CD4-positive, CD25-positive, alpha-beta regulatory T cell (primary cell): Measurements from ENCODE around the gene CCNL2. TPM values are rescaled to one million over a fixed set of nuclear protein-coding genes. Genes with fewer than 3 reads are reported as not detected.

Source experiments
- ATAC-seq, 2 donors: fragments of 150-1000 bp; cut with Tn5 transposase; one replicate each; pipeline ENCODE4 v1.10.0; 2021; ENCODE audit warnings: low read depth in 2 of 2, moderate number of reproducible peaks in 2 of 2, moderate library complexity in 1 of 2
- DNase-seq, 3 donors: peaks; one replicate each; pipeline versions ENCODE4 v3.0.0 to v3.0.0-alpha.2; 2012 to 2022; ENCODE audit warnings: mixed read lengths in 1 of 3
- H3K27ac ChIP-seq: one replicate; pipeline ENCODE4 v1.7.0; 2013; ENCODE audit warnings: mild to moderate bottlenecking, low read length; ENCODE audit not compliant: insufficient read depth, poor library complexity, severe bottlenecking
- H3K27me3 ChIP-seq: one replicate; pipeline ENCODE4 v1.7.0; 2013; ENCODE audit warnings: low read length; ENCODE audit not compliant: control insufficient read depth, insufficient read depth
- H3K36me3 ChIP-seq: one replicate; pipeline ENCODE4 v1.7.0; 2013; ENCODE audit warnings: mild to moderate bottlenecking, low read length, moderate library complexity; ENCODE audit not compliant: control insufficient read depth, insufficient read depth
- H3K4me1 ChIP-seq: 2 replicates; pipeline ENCODE4 v1.7.0; 2013; ENCODE audit warnings: mild to moderate bottlenecking, low read length; ENCODE audit not compliant: insufficient read depth, control insufficient read depth, poor library complexity, severe bottlenecking
- H3K4me3 ChIP-seq: one replicate; pipeline ENCODE4 v1.7.0; 2013; ENCODE audit warnings: low read depth, mild to moderate bottlenecking, low read length, moderate library complexity
- H3K9me3 ChIP-seq, 2 experiments: 1 replicate in 1 of 2; 2 replicates in 1 of 2; pipeline ENCODE4 v1.7.0; 2013; ENCODE audit warnings: low read length in 2 of 2, mild to moderate bottlenecking in 1 of 2, moderate library complexity in 1 of 2; ENCODE audit not compliant: control insufficient read depth in 2 of 2
- H3K27ac Mint-ChIP-seq, 3 donors: one replicate each; pipeline ENCODE4 v1.8.0; 2020 to 2022; ENCODE audit warnings: mild to moderate bottlenecking in 3 of 3, mixed read lengths in 3 of 3, moderate library complexity in 2 of 3
- H3K27me3 Mint-ChIP-seq: one replicate; pipeline ENCODE4 v1.8.0; 2022; ENCODE audit warnings: mild to moderate bottlenecking, mixed read lengths
- H3K36me3 Mint-ChIP-seq: one replicate; pipeline ENCODE4 v1.8.0; 2020; ENCODE audit warnings: mixed read lengths
- H3K4me1 Mint-ChIP-seq, 4 donors: one replicate each; pipeline ENCODE4 v1.8.0; 2020 to 2022; ENCODE audit warnings: mixed read lengths in 4 of 4, mild to moderate bottlenecking in 1 of 4
- H3K4me3 Mint-ChIP-seq, 4 donors: one replicate each; pipeline ENCODE4 v1.8.0; 2020 to 2022; ENCODE audit warnings: mild to moderate bottlenecking in 4 of 4, mixed read lengths in 4 of 4, moderate library complexity in 3 of 4
- H3K9me3 Mint-ChIP-seq, 7 donors: one replicate each; pipeline ENCODE4 v1.8.0; 2020 to 2022; ENCODE audit warnings: mixed read lengths in 7 of 7, mild to moderate bottlenecking in 3 of 7, moderate library complexity in 2 of 7
- polyA plus RNA-seq, 4 donors: library from polyadenylated mRNA; unstranded; fragments of 300-500 nt; fragmentation: Illumina TruSeq; gene quantifications; one replicate each; pipeline ENCODE4 v1.2.3, GENCODE V29; 2021
- total RNA-seq: library from RNA; stranded (reverse); gene quantifications from one replicate; pipeline ENCODE4 v1.2.3, GENCODE V29; 2022

The CCNL2 gene
- total and polyA plus RNA-seq, 5 donors from 2014 or later: 17.6 to 287 (median 21.6) TPM

GRCh38 chr1:1438531-1439381 lies 39.6 kb upstream of the CCNL2 start:
- Mint-ChIP-seq H3K4me3 (no peak overlapping the region), H3K27me3 (peaks cover 12% of the 10 kb centered on the region), H3K4me1 (peaks cover 0 to 3% (median 0%) of the 10 kb centered on the region in 4 donors), H3K36me3 (no peaks in the 10 kb centered on the region), H3K9me3 (no peaks in the 10 kb centered on the region), H3K27ac (no peak overlapping the region)
- Histone ChIP-seq H3K9me3 (no peaks in the 10 kb centered on the region), H3K4me3 (no peak overlapping the region), H3K36me3 (no peaks in the 10 kb centered on the region), H3K27me3 (peaks cover 4% of the 10 kb centered on the region), H3K4me1 (peaks cover 11% of the 10 kb centered on the region), H3K27ac (no peak overlapping the region)
- DNase-seq (no peak), ATAC-seq (no peak)

GRCh38 chr1:1437904-1438376 lies 38.8 kb upstream of the CCNL2 start:
- DNase-seq (no peak), ATAC-seq (no peak)
- H3K36me3 Mint-ChIP-seq: no peaks in the 10 kb centered on the region
- Histone ChIP-seq H3K9me3 (no peaks in the 10 kb centered on the region), H3K36me3 (no peaks in the 10 kb centered on the region), H3K4me3 (no peak overlapping the region), H3K4me1 (peaks cover 11% of the 10 kb centered on the region), H3K27me3 (peaks cover 4% of the 10 kb centered on the region), H3K27ac (no peak overlapping the region)
- no peak overlapping the region for H3K27ac Mint-ChIP-seq
- no peak overlapping the region for H3K4me3 Mint-ChIP-seq
- H3K4me1 Mint-ChIP-seq: peaks cover 0 to 3% (median 0%) of the 10 kb centered on the region in 4 donors
- H3K27me3 Mint-ChIP-seq: peaks cover 15% of the 10 kb centered on the region
- H3K9me3 Mint-ChIP-seq: no peaks in the 10 kb centered on the region

- no peak overlapping the region for H3K27ac ChIP-seq
- ATAC-seq (no peak), DNase-seq (no peak)
- Mint-ChIP-seq H3K4me1 (peaks cover 0 to 3% (median 0%) of the 10 kb centered on the region in 4 donors), H3K27me3 (peaks cover 17% of the 10 kb centered on the region), H3K27ac (no peak overlapping the region), H3K9me3 (no peaks in the 10 kb centered on the region), H3K4me3 (no peak overlapping the region), H3K36me3 (no peaks in the 10 kb centered on the region)
- peaks cover 4% of the 10 kb centered on the region for H3K27me3 ChIP-seq
- H3K36me3 ChIP-seq: no peaks in the 10 kb centered on the region
- H3K4me1 ChIP-seq: peaks cover 11% of the 10 kb centered on the region
- H3K9me3 ChIP-seq: no peaks in the 10 kb centered on the region
- H3K4me3 ChIP-seq: no peak overlapping the region
These were observed 38.1 kb upstream of the CCNL2 start for GRCh38 chr1:1437033-1437903.

- Mint-ChIP-seq H3K36me3 (no peaks in the 10 kb centered on the region), H3K4me1 (peaks cover 0 to 3% (median 0%) of the 10 kb centered on the region in 4 donors), H3K9me3 (no peaks in the 10 kb centered on the region), H3K4me3 (no peak overlapping the region), H3K27ac (no peak overlapping the region), H3K27me3 (peaks cover 17% of the 10 kb centered on the region)
- DNase-seq: no peak
- peaks cover 11% of the 10 kb centered on the region for H3K4me1 ChIP-seq
- H3K27me3 ChIP-seq: peaks cover 4% of the 10 kb centered on the region
- no peak overlapping the region for H3K27ac ChIP-seq
- no peaks in the 10 kb centered on the region for H3K9me3 ChIP-seq
- ATAC-seq: no peak
- no peaks in the 10 kb centered on the region for H3K36me3 ChIP-seq
- no peak overlapping the region for H3K4me3 ChIP-seq
These were observed 37.5 kb upstream of the CCNL2 start for GRCh38 chr1:1436630-1437032.

- peaks cover 17% of the 10 kb centered on the region for H3K27me3 Mint-ChIP-seq
- H3K4me3 Mint-ChIP-seq: peak overlapping the region in 2 of 4 donors; percentile 32 to 68
- no peak overlapping the region for H3K27ac ChIP-seq
- DNase-seq (no peak), ATAC-seq (no peak)
- H3K27me3 ChIP-seq: peaks cover 4% of the 10 kb centered on the region
- H3K4me3 ChIP-seq: no peak overlapping the region
- H3K36me3 ChIP-seq: no peaks in the 10 kb centered on the region
- no peaks in the 10 kb centered on the region for H3K9me3 ChIP-seq
- no peak overlapping the region for H3K27ac Mint-ChIP-seq
- no peaks in the 10 kb centered on the region for H3K9me3 Mint-ChIP-seq
- no peaks in the 10 kb centered on the region for H3K36me3 Mint-ChIP-seq
- H3K4me1 Mint-ChIP-seq: peaks cover 0 to 3% (median 0%) of the 10 kb centered on the region in 4 donors
- peaks cover 11% of the 10 kb centered on the region for H3K4me1 ChIP-seq
These were observed 36.9 kb upstream of the CCNL2 start for GRCh38 chr1:1435911-1436629.

- peak; percentile 27 to 49 (median 37) for DNase-seq
- H3K27ac ChIP-seq: no peak within 1 kb of the TSS
- peaks cover 11% of the 10 kb centered on the region for H3K4me1 ChIP-seq
- Mint-ChIP-seq H3K27ac (no peak within 1 kb of the TSS), H3K4me3 (peak within 1 kb of the TSS in 3 of 4 donors; percentile 36 to 75 (median 68)), H3K9me3 (no peaks in the 10 kb centered on the region), H3K36me3 (no peaks in the 10 kb centered on the region), H3K4me1 (peaks cover 0 to 3% (median 0%) of the 10 kb centered on the region in 4 donors), H3K27me3 (peaks cover 17% of the 10 kb centered on the region)
- no peaks in the 10 kb centered on the region for H3K9me3 ChIP-seq
- H3K4me3 ChIP-seq: no peak within 1 kb of the TSS
- peaks cover 4% of the 10 kb centered on the region for H3K27me3 ChIP-seq
- peak; percentile 67 to 71 for ATAC-seq
- no peaks in the 10 kb centered on the region for H3K36me3 ChIP-seq
These were observed 36.2 kb upstream of the CCNL2 start, which contains the start of gene VWA1 for GRCh38 chr1:1435106-1435903. Gene VWA1, plus strand, starts transcription at chr1:1435690. Its CDS starts 59 bp downstream, at chr1:1435749.

GRCh38 chr1:1434824-1435105 lies 35.6 kb upstream of the CCNL2 start:
- ATAC-seq (no peak), DNase-seq (no peak)
- no peak overlapping the region for H3K27ac Mint-ChIP-seq
- H3K27ac ChIP-seq: no peak overlapping the region
- peaks cover 20% of the 10 kb centered on the region for H3K27me3 Mint-ChIP-seq
- H3K4me1 ChIP-seq: peaks cover 11% of the 10 kb centered on the region
- no peak overlapping the region for H3K4me3 ChIP-seq
- H3K9me3 ChIP-seq: no peaks in the 10 kb centered on the region
- H3K36me3 Mint-ChIP-seq: no peaks in the 10 kb centered on the region
- peak overlapping the region in 3 of 4 donors; percentile 36 to 75 (median 68) for H3K4me3 Mint-ChIP-seq
- no peaks in the 10 kb centered on the region for H3K9me3 Mint-ChIP-seq
- H3K36me3 ChIP-seq: no peaks in the 10 kb centered on the region
- H3K27me3 ChIP-seq: peaks cover 4% of the 10 kb centered on the region
- peaks cover 0 to 3% (median 0%) of the 10 kb centered on the region in 4 donors for H3K4me1 Mint-ChIP-seq
